ENCODE measurements around the gene IGF2BP2.
"Not testable (repeated sequence)": the region's sequence is repeated elsewhere in the genome, so short reads cannot be mapped to it uniquely, and the experiment has no call there.

IGF2BP2 gene

DNA sequence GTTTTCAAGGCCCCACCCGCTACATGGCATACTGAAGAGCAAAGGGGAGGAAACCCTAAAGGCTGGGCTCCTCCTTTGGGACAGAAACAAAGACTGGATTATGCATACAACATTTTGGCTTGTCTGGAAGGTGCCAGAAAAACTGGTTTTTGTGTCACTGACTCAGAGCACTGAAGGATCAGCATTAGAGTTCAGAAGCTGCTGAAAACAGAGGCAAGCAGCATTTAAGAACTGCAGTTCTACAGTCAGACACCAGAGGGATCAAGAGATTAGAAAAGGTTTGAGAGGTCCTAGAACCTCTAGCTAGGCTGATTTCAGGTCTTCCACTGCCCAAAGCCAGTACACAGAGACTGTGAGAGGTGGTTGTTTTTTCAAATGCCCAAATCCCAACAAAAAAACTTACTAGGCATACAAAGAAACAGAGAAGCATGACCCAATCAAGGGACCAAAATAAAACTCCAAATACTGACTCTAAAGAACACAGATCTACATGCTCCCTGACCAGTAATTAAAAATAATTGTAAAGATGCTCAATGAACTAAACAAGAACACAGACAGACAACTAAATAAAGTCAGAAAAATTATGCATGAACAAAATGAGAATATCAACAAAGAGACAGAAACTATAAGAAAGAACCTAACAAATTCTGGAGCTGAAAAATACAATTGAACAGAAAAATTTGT, 147.6 kb downstream of the IGF2BP2 start:
- Mint-ChIP-seq H3K9me3 (peaks cover 13% of the 10 kb centered on the region), H3K27ac (peak overlapping the region; percentile 52), H3K27me3 (peaks cover 15% of the 10 kb centered on the region), H3K4me1 (no peaks in the 10 kb centered on the region), H3K4me3 (no peak overlapping the region), H3K36me3 (peaks cover 7% of the 10 kb centered on the region)

DNA sequence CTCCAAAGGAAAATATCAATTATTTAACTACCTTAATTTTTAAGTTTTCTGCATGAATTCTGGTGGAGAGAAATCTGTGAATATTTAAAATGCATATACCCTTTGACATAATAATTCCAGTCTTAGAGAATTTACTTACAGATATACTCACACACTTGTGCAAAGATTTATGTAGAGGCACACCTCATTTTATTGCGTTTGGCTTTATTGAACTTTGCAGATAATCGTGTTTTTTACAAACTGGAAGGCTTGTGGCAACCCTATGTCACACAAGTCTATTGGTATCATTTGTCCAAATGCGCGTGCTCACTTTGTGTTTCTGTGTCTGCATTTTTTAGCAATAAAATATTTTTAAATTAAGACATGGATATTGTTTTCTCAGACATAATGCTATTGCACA, 157.3 kb downstream of the IGF2BP2 start:
- no peaks in the 10 kb centered on the region for H3K9me3 Mint-ChIP-seq
- no peak overlapping the region for H3K4me3 Mint-ChIP-seq
- no peaks in the 10 kb centered on the region for H3K4me1 Mint-ChIP-seq
- H3K27me3 Mint-ChIP-seq, result peaks cover 6% of the 10 kb centered on the region
- no peak overlapping the region for H3K27ac Mint-ChIP-seq
- no peaks in the 10 kb centered on the region for H3K36me3 Mint-ChIP-seq

DNA sequence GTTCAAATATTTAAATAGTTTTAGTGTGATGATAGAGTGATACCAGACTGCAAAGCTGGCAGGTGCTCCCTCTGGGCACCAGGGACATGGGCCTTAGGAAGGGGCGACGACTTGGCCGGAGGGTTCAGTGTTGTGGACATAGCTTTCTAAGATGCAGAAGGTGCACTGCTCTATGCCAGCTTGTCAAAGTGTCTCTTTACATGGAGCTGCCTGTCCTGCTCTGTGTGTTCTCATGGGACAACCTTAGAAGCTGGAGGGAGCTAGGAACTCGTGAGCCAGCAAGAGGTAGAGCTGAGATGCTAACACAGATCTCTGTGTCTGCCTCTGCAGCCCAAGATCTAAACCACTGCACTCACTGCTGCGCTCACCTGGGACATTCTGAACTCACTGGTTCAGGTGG, 160.9 kb downstream of the IGF2BP2 start:
- peaks cover 7% of the 10 kb centered on the region for H3K27me3 Mint-ChIP-seq
- H3K4me3 Mint-ChIP-seq, result no peak overlapping the region
- H3K9me3 Mint-ChIP-seq, result no peaks in the 10 kb centered on the region

DNA sequence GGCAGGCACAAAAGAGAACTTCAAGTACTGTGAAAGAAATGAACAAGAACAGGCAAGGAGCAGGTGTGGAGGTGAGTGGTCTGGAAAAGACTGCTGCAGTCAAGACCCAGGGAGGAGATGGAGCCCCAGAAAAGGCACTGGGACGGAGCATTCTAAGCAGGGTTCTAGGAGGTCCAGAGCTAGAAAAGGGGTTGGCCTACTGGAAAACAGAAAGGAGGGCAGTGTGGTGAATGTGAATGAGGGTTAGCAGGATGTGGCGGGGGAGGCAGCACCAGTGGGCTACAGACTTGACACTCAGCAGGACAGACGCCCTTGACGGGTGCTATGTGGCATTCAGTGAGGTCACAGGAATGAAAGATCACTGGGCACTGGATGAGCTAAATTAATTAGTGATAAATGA, 163.1 kb downstream of the IGF2BP2 start:
- Mint-ChIP-seq H3K9me3 (no peaks in the 10 kb centered on the region), H3K27ac (peak overlapping the region; percentile 52), H3K4me1 (no peaks in the 10 kb centered on the region), H3K4me3 (no peak overlapping the region), H3K36me3 (no peaks in the 10 kb centered on the region), H3K27me3 (peaks cover 7% of the 10 kb centered on the region)

More for the DNA sequence above, 160.9 kb downstream of the IGF2BP2 start:
- Mint-ChIP-seq H3K27ac (no peak overlapping the region), H3K4me1 (no peaks in the 10 kb centered on the region), H3K36me3 (no peaks in the 10 kb centered on the region)

DNA sequence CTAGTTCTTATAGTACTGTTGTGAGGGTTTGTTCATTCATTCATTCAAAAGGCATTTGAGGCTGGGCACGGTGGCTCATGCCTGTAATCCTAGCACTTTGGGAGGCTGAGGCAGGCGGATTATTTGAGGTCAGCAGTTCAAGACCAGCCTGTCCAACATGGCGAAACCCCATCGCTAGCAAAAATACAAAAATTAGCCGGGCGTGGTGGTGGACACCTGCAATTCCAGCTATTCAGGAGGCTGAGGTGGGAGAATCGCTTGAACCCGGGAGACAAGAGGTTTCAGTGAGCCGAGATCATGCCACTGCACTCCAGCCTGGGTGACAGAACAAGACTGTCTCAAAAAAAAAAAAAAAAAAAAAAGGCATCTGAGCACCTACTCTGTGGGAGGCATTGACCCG, 163.5 kb downstream of the IGF2BP2 start:
- H3K9me3 Mint-ChIP-seq, H3K4me3 Mint-ChIP-seq, H3K27me3 Mint-ChIP-seq, H3K36me3 Mint-ChIP-seq, H3K4me1 Mint-ChIP-seq: not testable (repeated sequence)
- peak overlapping the region; percentile 1 for H3K27ac Mint-ChIP-seq

DNA sequence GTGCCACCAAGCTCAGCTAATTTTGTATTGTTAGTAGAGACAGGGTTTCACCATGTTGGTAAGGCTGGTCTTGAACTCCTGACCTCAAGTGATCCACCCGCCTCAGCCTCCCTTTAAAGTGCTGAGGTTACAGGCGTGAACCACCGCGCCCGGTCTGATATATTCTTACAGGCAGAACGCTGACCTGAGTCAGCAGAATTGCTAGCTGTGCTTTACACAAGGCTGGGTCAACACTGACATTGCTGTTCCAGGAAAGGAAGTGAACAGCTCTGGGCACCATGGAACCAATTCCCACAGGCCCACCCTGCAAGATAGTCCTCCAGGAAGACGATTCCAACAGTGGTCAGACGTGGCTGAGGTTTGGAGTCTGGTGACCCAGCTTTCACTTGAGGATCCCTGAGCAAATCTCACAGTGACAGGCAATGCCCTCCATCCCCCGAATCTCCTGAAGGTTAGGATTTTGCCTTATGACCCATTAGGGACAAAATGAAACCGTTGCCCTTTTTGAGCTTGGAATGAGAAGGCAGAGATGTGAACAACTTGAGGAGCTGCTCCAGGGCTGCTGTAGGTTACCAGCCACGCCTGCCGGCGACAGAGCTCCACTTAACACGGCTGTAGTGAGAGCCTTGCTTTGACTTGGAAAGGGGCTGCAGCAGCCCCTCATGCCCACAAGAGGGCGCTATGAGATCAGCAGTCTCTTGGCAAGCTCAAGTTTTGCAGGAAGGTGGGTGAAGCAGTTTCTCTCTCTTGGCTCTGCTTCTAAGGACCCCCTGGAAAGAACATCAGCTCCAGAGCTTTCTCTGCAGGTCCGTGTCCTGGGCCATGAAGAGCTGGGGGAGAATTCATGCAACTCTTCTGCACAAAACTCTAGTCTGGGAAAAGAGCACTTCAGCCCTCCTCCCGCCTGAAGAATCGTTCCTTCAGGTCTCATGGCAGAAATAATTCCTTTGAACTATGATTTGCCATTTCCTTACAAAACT, 164.6 kb downstream of the IGF2BP2 start:
- H3K27me3 Mint-ChIP-seq, result peaks cover 7% of the 10 kb centered on the region
- H3K4me3 Mint-ChIP-seq, result no peak overlapping the region
- H3K9me3 Mint-ChIP-seq, result no peaks in the 10 kb centered on the region
- H3K4me1 Mint-ChIP-seq, result no peaks in the 10 kb centered on the region
- H3K27ac Mint-ChIP-seq, result no peak overlapping the region
- no peaks in the 10 kb centered on the region for H3K36me3 Mint-ChIP-seq

DNA sequence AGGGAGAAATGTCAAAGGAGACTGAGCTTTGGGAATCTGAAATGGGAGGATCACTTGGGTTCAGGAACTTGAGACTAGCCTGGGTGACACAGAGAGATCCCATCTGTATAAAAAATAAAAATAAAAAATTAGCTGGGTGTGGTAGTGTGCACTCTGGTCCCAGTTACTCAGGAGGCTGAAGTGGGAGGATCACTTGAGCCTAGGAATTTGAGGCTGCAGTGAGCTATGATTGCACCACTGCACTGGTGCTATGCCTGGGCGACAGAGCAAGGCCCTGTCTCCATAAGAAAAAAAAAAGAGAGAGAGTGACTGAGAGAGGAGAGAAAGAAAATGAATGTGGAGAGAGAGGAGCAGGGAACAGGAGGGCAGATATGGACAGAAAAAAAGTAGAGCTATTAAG, 165.9 kb downstream of the IGF2BP2 start:
- no peaks in the 10 kb centered on the region for H3K36me3 Mint-ChIP-seq
- peaks cover 4% of the 10 kb centered on the region for H3K27me3 Mint-ChIP-seq
- H3K9me3 Mint-ChIP-seq, result no peaks in the 10 kb centered on the region
- H3K4me3 Mint-ChIP-seq, result no peak overlapping the region
- H3K27ac Mint-ChIP-seq, result no peak overlapping the region
- H3K4me1 Mint-ChIP-seq, result no peaks in the 10 kb centered on the region

DNA sequence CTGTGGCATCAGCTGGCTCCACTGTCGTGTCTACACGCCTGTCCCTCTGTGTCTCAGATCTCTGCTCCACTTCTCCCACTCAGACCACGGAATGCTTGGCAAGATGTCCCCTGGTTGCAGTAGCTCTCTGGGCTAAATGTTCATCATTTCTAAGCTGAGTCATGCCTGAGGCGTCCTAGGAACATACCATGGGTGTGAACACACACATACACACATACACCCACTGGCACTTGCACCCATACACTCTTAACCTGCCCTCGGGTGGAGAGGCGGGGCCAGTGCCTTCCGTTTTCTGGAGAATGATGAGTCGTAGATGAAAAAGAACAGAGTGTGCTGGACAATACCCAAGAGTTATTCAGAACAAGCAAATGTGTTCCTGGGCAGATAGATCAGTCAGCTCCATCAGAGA, 166.3 kb downstream of the IGF2BP2 start:
- peaks cover 4% of the 10 kb centered on the region for H3K27me3 Mint-ChIP-seq
- H3K36me3 Mint-ChIP-seq, result no peaks in the 10 kb centered on the region
- no peaks in the 10 kb centered on the region for H3K9me3 Mint-ChIP-seq
- no peaks in the 10 kb centered on the region for H3K4me1 Mint-ChIP-seq
- no peak overlapping the region for H3K4me3 Mint-ChIP-seq
- no peak overlapping the region for H3K27ac Mint-ChIP-seq

DNA sequence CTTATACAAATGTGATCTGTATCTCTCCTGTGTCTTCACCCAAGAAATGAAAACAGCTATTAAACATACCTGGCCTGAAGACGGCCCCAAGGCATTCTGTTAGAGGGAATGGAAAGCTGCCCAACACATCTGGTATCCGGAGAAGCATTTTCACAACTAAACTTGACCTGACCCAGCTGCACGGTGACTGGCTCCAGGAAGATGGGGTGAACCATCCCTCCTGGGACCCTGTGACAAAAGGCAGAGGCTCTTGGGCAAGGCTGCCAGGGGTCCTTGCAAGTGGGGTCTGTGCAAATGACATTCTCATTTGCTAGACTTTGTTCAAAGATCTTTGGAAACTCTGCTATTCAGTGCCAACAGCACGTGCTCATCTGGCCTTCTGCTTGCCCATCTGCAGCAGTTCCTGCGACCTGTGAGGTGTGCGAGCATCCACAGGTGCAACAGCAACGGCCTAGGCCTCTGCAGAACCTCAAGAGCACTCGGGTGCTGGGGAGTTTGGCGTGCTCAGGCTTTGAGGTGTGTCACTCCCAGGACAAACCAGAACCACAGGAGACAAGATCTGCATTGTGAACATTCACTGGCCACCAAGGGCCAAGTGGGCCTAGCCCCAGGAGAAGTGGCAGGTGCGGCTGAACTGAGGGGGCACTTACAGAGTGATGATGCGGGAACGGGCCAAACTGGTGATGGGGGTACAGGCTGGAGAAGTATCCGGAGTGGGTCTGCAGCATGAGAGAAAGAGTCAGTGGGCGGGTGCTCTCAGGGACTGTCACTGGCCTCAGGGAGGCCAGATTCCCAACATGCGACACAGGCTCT, 166.9 kb downstream of the IGF2BP2 start:
- H3K4me3 Mint-ChIP-seq, result no peak overlapping the region
- no peaks in the 10 kb centered on the region for H3K4me1 Mint-ChIP-seq
- no peaks in the 10 kb centered on the region for H3K9me3 Mint-ChIP-seq
- peaks cover 4% of the 10 kb centered on the region for H3K27me3 Mint-ChIP-seq
- no peaks in the 10 kb centered on the region for H3K36me3 Mint-ChIP-seq
- H3K27ac Mint-ChIP-seq, result no peak overlapping the region

DNA sequence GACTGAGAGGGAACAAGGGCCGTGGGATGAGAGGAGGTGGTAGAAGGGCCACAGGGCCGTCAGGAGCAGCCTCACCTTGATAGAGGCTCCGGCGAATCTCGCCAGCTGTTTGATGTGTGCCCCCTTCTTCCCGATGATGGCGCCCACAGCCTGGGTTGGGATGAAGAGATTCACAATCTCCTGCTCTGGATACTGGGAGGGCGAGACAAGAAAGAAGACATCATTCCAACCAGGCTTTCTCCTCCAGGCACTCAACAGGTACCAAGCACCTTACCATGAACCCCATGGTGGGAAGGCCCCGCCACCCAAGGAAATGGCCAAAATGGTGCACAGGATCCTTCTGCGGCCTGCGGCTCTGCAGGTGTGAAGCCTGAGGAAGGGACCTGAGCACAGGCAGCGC, 167.6 kb downstream of the IGF2BP2 start:
- Mint-ChIP-seq H3K27ac (no peak overlapping the region), H3K4me3 (no peak overlapping the region)

DNA sequence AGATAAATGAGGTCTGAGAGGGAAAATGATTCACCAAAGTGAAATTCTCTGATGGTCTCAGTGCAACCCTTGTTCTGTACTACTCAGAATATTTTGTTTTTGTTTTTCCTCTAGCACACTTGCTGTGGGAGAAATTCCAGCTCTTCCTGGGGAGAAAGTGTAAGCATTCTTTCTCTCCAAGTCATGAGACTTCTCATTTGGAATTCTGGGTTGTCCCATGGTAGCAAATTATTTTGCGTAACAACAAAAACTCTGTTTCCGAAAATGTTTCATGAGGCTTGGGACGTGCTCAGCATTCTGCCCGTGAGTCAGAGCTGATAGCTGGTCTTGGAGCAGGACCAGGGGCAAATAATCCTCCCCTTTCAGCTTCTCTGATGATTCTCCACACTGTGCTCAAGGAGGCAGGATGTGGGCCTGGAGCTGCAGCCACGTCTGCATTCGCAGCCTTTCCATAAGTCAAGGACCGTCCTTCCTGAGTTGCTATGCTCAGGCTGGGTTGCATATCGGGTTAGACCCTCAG, 168.5 kb downstream of the IGF2BP2 start:
- Mint-ChIP-seq H3K4me3 (no peak overlapping the region), H3K27ac (no peak overlapping the region), H3K27me3 (no peaks in the 10 kb centered on the region), H3K36me3 (no peaks in the 10 kb centered on the region), H3K9me3 (no peaks in the 10 kb centered on the region), H3K4me1 (no peaks in the 10 kb centered on the region)

More for the DNA sequence above, 167.6 kb downstream of the IGF2BP2 start:
- no peaks in the 10 kb centered on the region for H3K9me3 Mint-ChIP-seq
- H3K4me1 Mint-ChIP-seq, result no peaks in the 10 kb centered on the region
- no peaks in the 10 kb centered on the region for H3K36me3 Mint-ChIP-seq
- H3K27me3 Mint-ChIP-seq, result peaks cover 4% of the 10 kb centered on the region

DNA sequence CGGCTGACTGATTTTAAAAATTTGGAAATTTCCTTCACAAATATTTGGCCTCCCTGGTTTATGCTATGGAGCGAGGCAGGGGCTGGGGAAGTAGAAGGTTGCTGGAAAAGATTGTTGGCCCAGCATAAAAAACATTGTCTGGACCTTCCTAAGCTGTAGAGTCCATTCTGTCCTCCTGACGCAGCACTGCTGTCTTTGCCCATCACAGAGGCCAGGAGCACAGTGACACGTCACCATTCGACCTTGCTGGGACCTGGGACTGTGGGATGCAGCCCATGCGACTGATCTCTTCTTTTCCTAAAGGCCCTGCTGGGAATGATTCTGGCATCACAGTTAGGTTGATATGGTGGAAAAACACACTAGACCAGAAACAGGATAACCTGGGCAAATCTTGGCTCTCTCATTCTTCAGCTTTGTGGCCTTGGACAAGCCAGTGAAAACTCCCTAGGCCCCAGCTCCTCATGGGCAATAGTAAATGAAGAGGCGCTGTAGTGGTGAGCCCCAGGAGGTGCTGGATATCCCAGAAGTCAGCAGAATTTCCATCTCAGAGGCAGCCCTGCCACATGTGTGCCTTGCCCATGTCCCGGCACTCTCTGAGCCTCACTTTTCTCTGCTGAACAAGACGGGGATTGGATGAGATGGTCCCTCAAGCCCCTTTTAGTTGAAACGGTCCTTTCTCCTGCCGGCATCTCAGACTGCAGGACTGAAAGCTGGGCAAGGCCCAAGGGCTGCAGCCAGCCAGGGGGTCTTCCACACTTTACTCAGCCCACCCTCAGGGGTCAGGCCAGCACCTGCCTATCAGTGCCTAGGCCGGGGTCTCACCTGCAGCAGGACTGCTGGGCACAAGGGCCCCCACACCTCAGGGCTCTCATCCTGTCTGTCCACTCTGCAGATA, 169.2 kb downstream of the IGF2BP2 start:
- no peaks in the 10 kb centered on the region for H3K4me1 Mint-ChIP-seq
- H3K4me3 Mint-ChIP-seq, result no peak overlapping the region
- H3K27ac Mint-ChIP-seq, result no peak overlapping the region
- H3K36me3 Mint-ChIP-seq, result no peaks in the 10 kb centered on the region
- H3K27me3 Mint-ChIP-seq, result no peaks in the 10 kb centered on the region
- no peaks in the 10 kb centered on the region for H3K9me3 Mint-ChIP-seq

DNA sequence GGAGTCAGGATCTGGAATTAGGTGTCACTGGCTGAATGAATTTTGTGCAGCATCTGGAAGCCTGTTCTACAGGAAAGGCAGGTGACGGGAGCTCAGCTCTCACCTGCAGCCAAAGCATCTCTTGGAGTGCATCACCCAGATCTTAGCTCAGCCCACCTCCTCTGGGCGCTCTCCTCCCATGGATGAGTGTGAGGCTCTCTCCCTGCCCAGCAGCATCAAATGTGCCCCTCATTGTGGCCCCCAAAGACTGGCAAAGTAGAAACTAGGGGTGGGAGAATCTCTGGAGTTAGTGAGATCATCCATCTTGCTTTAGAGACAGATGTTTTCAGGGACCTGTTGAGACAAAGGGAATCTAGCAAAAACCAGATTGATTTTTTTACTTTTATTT, 170.1 kb downstream of the IGF2BP2 start:
- no peaks in the 10 kb centered on the region for H3K27me3 Mint-ChIP-seq
- H3K9me3 Mint-ChIP-seq, result no peaks in the 10 kb centered on the region
- no peaks in the 10 kb centered on the region for H3K4me1 Mint-ChIP-seq
- H3K27ac Mint-ChIP-seq, result no peak overlapping the region
- H3K36me3 Mint-ChIP-seq, result no peaks in the 10 kb centered on the region
- no peak overlapping the region for H3K4me3 Mint-ChIP-seq

DNA sequence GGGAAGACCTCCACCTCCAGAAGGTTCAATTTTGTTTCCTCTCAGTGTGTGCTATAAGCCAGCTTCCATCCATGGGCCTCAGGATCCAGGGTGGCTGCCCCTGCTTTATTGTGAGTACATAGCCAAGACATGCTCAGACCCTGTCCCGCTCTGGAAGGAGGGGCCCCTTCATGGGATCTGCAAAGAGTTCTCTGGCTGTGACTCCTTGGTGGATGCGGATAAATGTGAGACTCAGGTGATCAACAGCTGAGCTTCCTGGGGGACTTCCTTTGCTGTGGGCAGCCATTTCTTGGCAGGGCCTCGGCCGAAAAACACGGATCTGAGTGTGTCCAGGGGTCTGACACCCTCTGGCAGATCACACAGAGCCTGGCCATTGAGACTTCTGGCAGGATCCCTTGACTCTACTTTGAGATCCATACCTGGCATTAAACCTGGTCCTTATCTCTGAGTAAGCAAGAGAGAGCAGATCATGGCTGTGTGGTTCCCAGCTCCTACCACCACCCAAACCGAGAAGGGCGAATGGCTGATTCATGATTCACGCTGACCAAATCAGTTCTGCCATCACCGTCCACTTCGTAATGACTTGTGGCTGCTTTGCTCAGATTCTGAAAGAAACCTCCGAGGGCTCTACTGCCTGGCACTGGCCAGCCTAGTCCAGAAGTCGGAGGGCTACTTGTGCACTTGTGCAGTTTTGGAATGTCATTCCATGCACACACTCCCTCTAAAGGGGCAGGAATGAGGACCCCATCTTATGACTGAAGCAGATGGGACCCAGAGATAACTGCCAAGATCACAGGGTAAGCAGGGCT, 170.7 kb downstream of the IGF2BP2 start:
- Mint-ChIP-seq H3K4me1 (no peaks in the 10 kb centered on the region), H3K9me3 (no peaks in the 10 kb centered on the region), H3K27me3 (no peaks in the 10 kb centered on the region), H3K36me3 (no peaks in the 10 kb centered on the region), H3K4me3 (no peak overlapping the region), H3K27ac (no peak overlapping the region)

All from activated naive CD4-positive, alpha-beta T cell treated with anti-CD3 and anti-CD28 coated beads, Interleukin-2, amount 50 U/mL, for 24 hours (primary cell).